Measurements from ENCODE around the gene CFAP46.

GRCh38 chr10:132847856-132848255 lies 94.5 kb downstream of the CFAP46 start:
- TF ChIP-seq CTCF (IDR thresholded peaks at IDR 0.05) (no peak), POLR2A (IDR thresholded peaks at IDR 0.05) (no peak)

Data from lower leg skin (tissue), 3 donors.